ENCODE results near the gene NUDCD3. TPM values are rescaled to one million over a fixed set of nuclear protein-coding genes. Genes with fewer than 3 reads are reported as not detected.

The NUDCD3 gene
- total RNA-seq, 1 donor from 2014 or later = 71.7 TPM

DNA sequence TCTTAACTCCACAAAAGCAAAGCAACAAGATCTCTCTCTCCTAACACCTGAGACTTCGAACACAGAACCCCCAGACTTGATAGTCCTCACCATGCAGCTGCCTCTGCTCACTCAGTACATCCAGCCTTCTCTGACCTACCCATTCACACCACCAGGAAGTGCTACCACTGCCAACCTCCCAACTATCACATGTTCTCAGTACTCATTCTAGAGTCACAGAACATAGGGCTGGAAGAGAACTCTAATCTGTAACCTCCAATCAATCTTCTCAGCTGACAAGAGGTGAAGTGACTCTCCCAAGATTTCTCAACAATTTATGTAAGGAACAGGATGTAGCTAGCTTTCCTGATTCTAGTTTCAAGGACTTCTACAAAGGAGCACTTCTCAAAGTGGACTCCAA lies 3.8 kb downstream of the NUDCD3 start:
- no peaks in the 10 kb centered on the region for H3K36me3 ChIP-seq (ENCODE audit: control insufficient read depth, insufficient read depth, low read length)
- no peak for DNase-seq (ENCODE audit: low read depth)
- TF ChIP-seq, protein P1, sequence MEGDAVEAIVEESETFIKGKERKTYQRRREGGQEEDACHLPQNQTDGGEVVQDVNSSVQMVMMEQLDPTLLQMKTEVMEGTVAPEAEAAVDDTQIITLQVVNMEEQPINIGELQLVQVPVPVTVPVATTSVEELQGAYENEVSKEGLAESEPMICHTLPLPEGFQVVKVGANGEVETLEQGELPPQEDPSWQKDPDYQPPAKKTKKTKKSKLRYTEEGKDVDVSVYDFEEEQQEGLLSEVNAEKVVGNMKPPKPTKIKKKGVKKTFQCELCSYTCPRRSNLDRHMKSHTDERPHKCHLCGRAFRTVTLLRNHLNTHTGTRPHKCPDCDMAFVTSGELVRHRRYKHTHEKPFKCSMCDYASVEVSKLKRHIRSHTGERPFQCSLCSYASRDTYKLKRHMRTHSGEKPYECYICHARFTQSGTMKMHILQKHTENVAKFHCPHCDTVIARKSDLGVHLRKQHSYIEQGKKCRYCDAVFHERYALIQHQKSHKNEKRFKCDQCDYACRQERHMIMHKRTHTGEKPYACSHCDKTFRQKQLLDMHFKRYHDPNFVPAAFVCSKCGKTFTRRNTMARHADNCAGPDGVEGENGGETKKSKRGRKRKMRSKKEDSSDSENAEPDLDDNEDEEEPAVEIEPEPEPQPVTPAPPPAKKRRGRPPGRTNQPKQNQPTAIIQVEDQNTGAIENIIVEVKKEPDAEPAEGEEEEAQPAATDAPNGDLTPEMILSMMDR (IDR thresholded peaks at IDR 0.05; ENCODE audit: insufficient read depth, low read length, poor library complexity, severe bottlenecking) = no peak
- no peak overlapping the region for H3K4me3 ChIP-seq (ENCODE audit: low read depth, low read length)
- H3K27me3 ChIP-seq (ENCODE audit: control insufficient read depth, insufficient read depth, low read length) = no peaks in the 10 kb centered on the region

DNA sequence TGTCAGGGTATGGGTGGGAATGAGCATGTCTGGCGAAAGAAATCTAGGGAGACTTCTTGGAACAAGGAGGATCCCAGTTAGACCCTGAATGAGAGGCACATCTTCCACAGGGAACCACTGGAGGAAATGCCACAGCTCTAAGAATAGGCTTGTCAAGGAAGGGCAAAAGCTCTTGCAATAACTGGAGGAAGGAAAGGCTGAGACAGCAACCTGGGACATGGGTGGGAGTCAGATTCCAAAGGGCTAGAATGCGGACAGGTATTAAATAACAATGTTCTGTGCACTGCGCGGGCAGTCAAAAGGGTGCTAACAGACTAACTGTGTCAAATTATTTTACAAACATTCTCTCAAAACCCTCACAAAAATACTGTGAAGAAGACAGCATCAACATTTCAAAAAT lies 4.5 kb downstream of the NUDCD3 start:
- no peaks in the 10 kb centered on the region for H3K36me3 ChIP-seq (ENCODE audit: control insufficient read depth, insufficient read depth, low read length)

DNA sequence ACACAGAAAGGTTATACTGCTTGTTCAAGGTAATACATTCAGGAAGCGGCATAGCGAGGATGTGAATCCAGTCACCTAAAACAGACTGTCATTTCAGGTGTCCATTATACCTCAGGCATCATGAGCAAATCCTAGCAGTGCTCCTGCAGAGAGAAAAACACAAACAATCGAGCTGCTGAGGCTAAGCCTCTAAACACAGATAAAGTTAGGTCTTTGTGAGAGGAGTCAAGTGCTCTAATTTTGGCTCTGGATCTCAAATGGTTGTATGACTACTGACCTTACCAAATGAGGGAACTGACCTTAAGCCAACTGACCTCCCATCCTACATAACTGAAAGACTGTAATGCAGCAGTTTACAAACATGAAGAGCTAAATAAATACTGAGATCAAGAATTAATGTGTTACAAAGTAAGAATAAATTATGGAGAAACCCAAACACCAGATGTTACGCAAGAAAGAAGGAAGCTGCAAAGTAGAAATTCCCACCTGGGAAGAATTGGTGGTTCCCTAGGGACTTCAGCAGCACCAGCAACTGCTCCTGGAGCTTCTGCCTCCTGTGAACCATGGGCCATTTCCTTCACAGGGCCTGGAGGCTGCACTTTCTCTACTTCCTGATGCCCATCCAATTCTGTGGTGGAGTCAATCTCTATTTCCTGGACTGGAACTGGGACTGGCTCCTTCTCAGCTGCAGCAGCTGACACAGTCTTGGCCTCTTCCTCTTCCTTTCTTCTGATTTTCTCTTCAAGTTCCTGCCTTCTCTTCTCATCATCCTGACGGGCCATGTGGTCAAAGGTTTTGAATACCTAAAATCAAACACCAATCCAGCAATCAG lies 5.8 kb downstream of the NUDCD3 start:
- TF ChIP-seq, protein P1 (IDR thresholded peaks at IDR 0.05; ENCODE audit: insufficient read depth, low read length, poor library complexity, severe bottlenecking) = no peak
- no peak for DNase-seq (ENCODE audit: low read depth)
- Histone ChIP-seq H3K4me3 (ENCODE audit: low read depth, low read length) (no peak overlapping the region), H3K36me3 (ENCODE audit: control insufficient read depth, insufficient read depth, low read length) (no peaks in the 10 kb centered on the region), H3K27me3 (ENCODE audit: control insufficient read depth, insufficient read depth, low read length) (no peaks in the 10 kb centered on the region)

More for the DNA sequence above, 4.5 kb downstream of the NUDCD3 start:
- no peak for DNase-seq (ENCODE audit: low read depth)
- Histone ChIP-seq H3K4me3 (ENCODE audit: low read depth, low read length) (no peak overlapping the region), H3K27me3 (ENCODE audit: control insufficient read depth, insufficient read depth, low read length) (no peaks in the 10 kb centered on the region)
- TF ChIP-seq, protein P1 (IDR thresholded peaks at IDR 0.05; ENCODE audit: insufficient read depth, low read length, poor library complexity, severe bottlenecking) = no peak

DNA sequence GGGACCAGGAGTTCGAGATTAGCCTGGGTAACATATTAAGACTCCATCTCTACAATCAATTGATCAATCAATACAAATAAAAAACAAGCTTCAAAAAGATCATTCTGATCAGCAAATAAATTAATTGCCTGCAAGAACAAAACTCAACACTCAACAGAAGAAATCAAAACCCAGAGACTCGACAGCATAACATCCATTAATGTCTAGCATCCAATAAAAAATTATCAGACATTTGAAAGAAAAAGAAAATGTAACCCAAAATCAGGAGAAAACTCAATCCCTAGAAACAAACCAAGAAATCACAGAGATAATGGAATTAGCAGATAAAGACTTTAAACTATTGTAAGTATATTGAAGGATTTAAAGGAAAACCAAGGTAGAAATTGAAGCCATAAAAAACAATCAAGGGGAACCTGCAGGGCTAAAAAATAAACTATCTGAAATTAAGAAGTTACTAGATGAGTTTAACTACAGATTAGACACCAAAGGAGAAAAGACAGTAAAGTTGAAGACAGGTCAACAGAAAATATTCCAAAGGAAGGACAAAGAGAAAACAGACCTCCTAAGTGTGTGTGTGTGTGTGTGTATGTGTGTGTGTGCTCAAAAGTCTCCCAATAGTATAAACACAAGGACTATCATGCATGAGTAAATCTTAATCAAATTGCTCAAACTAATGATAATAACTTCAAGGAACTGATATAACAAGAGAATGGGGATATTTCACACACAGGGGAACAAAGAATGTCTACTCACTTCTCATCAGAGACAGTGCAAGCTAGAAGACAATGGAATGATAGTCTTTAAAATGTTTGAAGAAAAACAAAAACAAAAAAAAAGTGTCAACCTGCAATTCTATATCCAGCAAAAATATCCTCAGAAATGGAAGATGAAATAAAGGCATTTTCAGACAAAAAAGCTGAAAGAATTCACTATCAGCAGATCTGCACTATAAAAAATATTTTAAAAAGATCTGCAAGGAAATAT lies 7.7 kb downstream of the NUDCD3 start:
- no peaks in the 10 kb centered on the region for H3K36me3 ChIP-seq (ENCODE audit: control insufficient read depth, insufficient read depth, low read length)
- H3K27me3 ChIP-seq (ENCODE audit: control insufficient read depth, insufficient read depth, low read length) = no peaks in the 10 kb centered on the region
- TF ChIP-seq, protein P1 (IDR thresholded peaks at IDR 0.05; ENCODE audit: insufficient read depth, low read length, poor library complexity, severe bottlenecking) = no peak
- no peak overlapping the region for H3K4me3 ChIP-seq (ENCODE audit: low read depth, low read length)
- no peak for DNase-seq (ENCODE audit: low read depth)

DNA sequence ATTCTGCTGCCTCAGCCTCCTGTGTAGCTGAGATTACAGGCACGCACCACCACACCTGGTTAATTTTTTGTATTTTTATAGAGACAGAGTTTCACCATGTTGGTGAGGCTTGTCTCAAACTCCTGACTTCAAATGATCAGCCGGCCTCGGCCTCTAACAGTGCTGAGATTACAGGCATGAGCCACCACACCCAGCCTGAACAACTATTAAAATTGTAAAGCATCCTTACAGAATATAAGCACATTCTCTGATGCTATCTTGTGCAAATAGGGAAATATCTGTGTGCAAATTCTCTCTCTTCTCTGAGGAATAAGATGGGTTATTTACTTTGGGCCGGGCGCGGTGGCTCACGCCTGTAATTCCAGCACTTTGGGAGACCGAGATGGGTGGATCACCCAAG lies 12.5 kb downstream of the NUDCD3 start:
- TF ChIP-seq, protein P1 (IDR thresholded peaks at IDR 0.05; ENCODE audit: insufficient read depth, low read length, poor library complexity, severe bottlenecking) = no peak
- DNase-seq (ENCODE audit: low read depth) = no peak
- Histone ChIP-seq H3K36me3 (ENCODE audit: control insufficient read depth, insufficient read depth, low read length) (no peaks in the 10 kb centered on the region), H3K27me3 (ENCODE audit: control insufficient read depth, insufficient read depth, low read length) (no peaks in the 10 kb centered on the region), H3K4me3 (ENCODE audit: low read depth, low read length) (no peak overlapping the region)
